ENCODE measurements around the gene PCSK7. TPM values are rescaled to one million over a fixed set of nuclear protein-coding genes. Genes with fewer than 3 reads are reported as not detected.
A peak's percentile ranks its signal among the peaks of the same experiment; 100 is the strongest.

The PCSK7 gene
- total RNA-seq, 1 donor from 2014 or later, result 20.0 TPM

GRCh38 chr11:117232092-117232878 lies 412 bp upstream of the PCSK7 start, which contains the start of gene RNF214:
Gene RNF214, plus strand, starts transcription at chr11:117232671. Its CDS starts 1,602 bp downstream, at chr11:117234273.
- DNase-seq (ENCODE audit: low spot score in 2 of 2) (peak; percentile 98 to 99), FAIRE-seq (no peak)

GRCh38 chr11:117230999-117231841 lies 653 bp downstream of the PCSK7 start:
- no peak for DNase-seq (ENCODE audit: low spot score in 2 of 2)
- no peak for FAIRE-seq

GRCh38 chr11:117230286-117230961 lies 1.4 kb downstream of the PCSK7 start:
- DNase-seq (ENCODE audit: low spot score in 2 of 2) (no peak), FAIRE-seq (no peak)

- DNase-seq (ENCODE audit: low spot score in 2 of 2), result no peak
- FAIRE-seq, result no peak
These were observed 2.0 kb downstream of the PCSK7 start for GRCh38 chr11:117229931-117230285.

- no peak for FAIRE-seq
- no peak for DNase-seq (ENCODE audit: low spot score in 2 of 2)
These were observed 2.5 kb downstream of the PCSK7 start for GRCh38 chr11:117229411-117229810.

- no peak for DNase-seq (ENCODE audit: low spot score in 2 of 2)
These were observed 3.8 kb downstream of the PCSK7 start for GRCh38 chr11:117228091-117228490.

GRCh38 chr11:117226388-117227385 lies 5.2 kb downstream of the PCSK7 start:
- FAIRE-seq (peak; percentile 57), DNase-seq (ENCODE audit: low spot score in 2 of 2) (peak; percentile 63 to 78)

More at GRCh38 chr11:117228091-117228490, 3.8 kb downstream of the PCSK7 start:
- no peak for FAIRE-seq

GRCh38 chr11:117225553-117226170 lies 6.2 kb downstream of the PCSK7 start:
- FAIRE-seq (no peak), DNase-seq (ENCODE audit: low spot score in 2 of 2) (no peak)

GRCh38 chr11:117223741-117224689 lies 7.9 kb downstream of the PCSK7 start:
- no peak for DNase-seq (ENCODE audit: low spot score in 2 of 2)
- FAIRE-seq, result no peak

GRCh38 chr11:117222991-117223740 lies 8.7 kb downstream of the PCSK7 start:
- DNase-seq (ENCODE audit: low spot score in 2 of 2) (no peak), FAIRE-seq (no peak)

GRCh38 chr11:117221775-117222517 lies 9.9 kb downstream of the PCSK7 start:
- DNase-seq (ENCODE audit: low spot score in 2 of 2) (no peak), FAIRE-seq (no peak)

- no peak for FAIRE-seq
- DNase-seq (ENCODE audit: low spot score in 2 of 2), result no peak
These were observed 10.7 kb downstream of the PCSK7 start for GRCh38 chr11:117220999-117221774.

GRCh38 chr11:117220568-117220967 lies 11.3 kb downstream of the PCSK7 start:
- DNase-seq (ENCODE audit: low spot score in 2 of 2) (no peak), FAIRE-seq (no peak)

- DNase-seq (ENCODE audit: low spot score in 2 of 2), result no peak
These were observed 11.9 kb downstream of the PCSK7 start for GRCh38 chr11:117219995-117220394.

GRCh38 chr11:117219455-117219854 lies 12.4 kb downstream of the PCSK7 start:
- DNase-seq (ENCODE audit: low spot score in 2 of 2) (no peak), FAIRE-seq (no peak)

More at GRCh38 chr11:117219995-117220394, 11.9 kb downstream of the PCSK7 start:
- no peak for FAIRE-seq

GRCh38 chr11:117219001-117219400 lies 12.9 kb downstream of the PCSK7 start:
- DNase-seq (ENCODE audit: low spot score in 2 of 2) (no peak), FAIRE-seq (no peak)
